Hepatocyte (in vitro differentiated cells): Measurements from ENCODE around the gene TMEM169. TPM values are rescaled to one million over a fixed set of nuclear protein-coding genes. Genes with fewer than 3 reads are reported as not detected.

ENCODE experiments used
- DNase-seq: peaks from one replicate; pipeline ENCODE4 v3.0.0-alpha.2; 2016; ENCODE audit warnings: low spot score
- H2AFZ ChIP-seq: fragments of 200-600 bp; sonication (generic); 2 replicates; pipeline ENCODE4 v1.6.0; 2016; ENCODE audit warnings: antibody characterized with exemption, mild to moderate bottlenecking
- H3K27ac ChIP-seq: fragments of 200-600 bp; sonication (generic); 2 replicates; pipeline ENCODE4 v1.5.1; 2016; ENCODE audit warnings: mild to moderate bottlenecking
- H3K27me3 ChIP-seq: fragments of 200-600 bp; sonication (generic); 2 replicates; pipeline ENCODE4 v1.6.1; 2016
- H3K36me3 ChIP-seq: fragments of 200-600 bp; sonication (generic); replicated peaks from 2 replicates; pipeline ENCODE4 v1.5.1; 2016; ENCODE audit warnings: low read depth; ENCODE audit not compliant: insufficient read depth
- H3K4me1 ChIP-seq: fragments of 200-600 bp; sonication (generic); 2 replicates; pipeline ENCODE4 v1.5.1; 2016; ENCODE audit warnings: mild to moderate bottlenecking, moderate library complexity; ENCODE audit not compliant: insufficient read depth
- H3K4me2 ChIP-seq: fragments of 200-600 bp; sonication (generic); 2 replicates; pipeline ENCODE4 v1.6.0; 2016
- H3K4me3 ChIP-seq: fragments of 200-600 bp; sonication (generic); 2 replicates; pipeline ENCODE4 v1.5.1; 2016; ENCODE audit warnings: mild to moderate bottlenecking
- H3K79me2 ChIP-seq: fragments of 200-600 bp; sonication (generic); 2 replicates; pipeline ENCODE4 v1.6.0; 2017; ENCODE audit warnings: mild to moderate bottlenecking
- H3K9me2 ChIP-seq: fragments of 200-600 bp; sonication (generic); replicated peaks from 2 replicates; pipeline ENCODE4 v1.6.0; 2017; ENCODE audit warnings: mild to moderate bottlenecking; ENCODE audit not compliant: insufficient read depth
- H3K9me3 ChIP-seq: fragments of 200-600 bp; sonication (generic); 2 replicates; pipeline ENCODE4 v1.5.1; 2016; ENCODE audit warnings: low read depth, mild to moderate bottlenecking
- H4K20me1 ChIP-seq: fragments of 200-600 bp; sonication (generic); 2 replicates; pipeline ENCODE4 v1.6.0; 2016; ENCODE audit warnings: mild to moderate bottlenecking; ENCODE audit not compliant: insufficient read depth, poor library complexity, severe bottlenecking
- CTCF ChIP-seq: fragments of 200-600 bp; sonication (generic); IDR thresholded peaks from 2 replicates; pipeline ENCODE4 v1.5.1; 2016; ENCODE audit warnings: antibody characterized with exemption, mild to moderate bottlenecking; ENCODE audit not compliant: poor library complexity
- EZH2 ChIP-seq: fragments of 200-600 bp; sonication (generic); IDR thresholded peaks from 2 replicates; pipeline ENCODE4 v1.6.1; 2016; ENCODE audit warnings: antibody characterized with exemption, mild to moderate bottlenecking, borderline replicate concordance
- EZH2phosphoT487 ChIP-seq: fragments of 200-600 bp; sonication (generic); IDR thresholded peaks from one replicate; pipeline ENCODE4 v1.6.1; 2018; ENCODE audit warnings: antibody characterized with exemption, mild to moderate bottlenecking, low read depth, moderate library complexity; ENCODE audit not compliant: unreplicated experiment, severe bottlenecking
- WGBS: methylation state at CpG from one replicate; pipeline ENCODE4 v1.1.6; 2016; ENCODE audit warnings: low lambda C conversion rate; ENCODE audit errors: missing lambda C conversion rate; 5-methylcytosine and 5-hydroxymethylcytosine counted together
- polyA plus RNA-seq: library from polyadenylated mRNA; unstranded; fragments of >200 nt; fragmentation: Nextera tagmentation; extraction: Ambion mirVana; gene quantifications from 2 replicates; pipeline ENCODE4 v1.2.1, GENCODE V29; 2016
- total RNA-seq: library from RNA; depleted of rRNA; stranded (reverse); fragments of >200 nt; gene quantifications from 2 replicates; pipeline ENCODE4 v1.2.3, GENCODE V29; 2014

Gene TMEM169
- total and polyA plus RNA-seq, 2 experiments from 2014 or later, result 0.91 to 1.1 TPM

- H3K27me3 ChIP-seq, result no peaks in the 10 kb centered on the region
- no peak overlapping the region for H3K27ac ChIP-seq
- H4K20me1 ChIP-seq, result no peaks in the 10 kb centered on the region
- peaks cover 4% of the 10 kb centered on the region for H3K4me1 ChIP-seq
- H3K4me2 ChIP-seq, result no peak overlapping the region
- no peaks in the 10 kb centered on the region for H3K79me2 ChIP-seq
- H3K9me3 ChIP-seq, result no peaks in the 10 kb centered on the region
- no peaks in the 10 kb centered on the region for H3K9me2 ChIP-seq
- H2AFZ ChIP-seq, result no peak overlapping the region
- TF ChIP-seq CTCF (no peak), EZH2 (no peak), EZH2phosphoT487 (no peak)
- 97% methylated on average over 5 of the region's 5 CpGs for WGBS
- no peaks in the 10 kb centered on the region for H3K36me3 ChIP-seq
- no peak overlapping the region for H3K4me3 ChIP-seq
- DNase-seq, result no peak
Measured at GRCh38 chr2:216059233-216059834, 22.4 kb upstream of the TMEM169 start.

DNA sequence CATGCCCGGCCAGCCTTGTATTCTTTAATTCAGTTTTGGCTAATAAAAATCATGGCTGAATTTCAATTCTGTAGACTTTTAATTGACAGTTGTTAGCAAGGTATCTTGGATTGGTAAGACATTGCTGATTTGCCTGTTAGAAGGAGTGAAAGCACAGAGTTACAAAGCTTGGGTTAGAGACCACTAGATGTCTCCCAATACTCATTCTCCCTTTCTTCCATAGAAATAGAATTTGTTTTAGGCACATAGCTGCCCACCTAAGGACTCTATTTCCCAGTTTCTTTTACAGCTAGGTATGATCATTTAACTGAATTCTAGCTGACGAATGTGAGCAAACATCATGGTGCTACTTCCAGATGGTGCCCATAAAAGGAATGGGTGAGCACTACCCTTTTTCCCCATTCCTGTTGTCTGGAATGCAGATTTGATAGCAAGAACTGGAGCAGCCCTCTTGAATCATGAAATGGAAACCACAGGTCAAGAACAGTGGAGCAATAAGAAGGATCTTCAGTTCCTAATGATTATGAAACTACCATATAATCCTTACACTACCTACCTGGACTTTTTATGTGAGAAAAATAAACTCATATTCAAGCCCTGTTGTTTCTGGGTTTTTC lies 17.6 kb upstream of the TMEM169 start:
- no peak overlapping the region for H3K4me2 ChIP-seq
- no peaks in the 10 kb centered on the region for H3K79me2 ChIP-seq
- no peak overlapping the region for H3K27ac ChIP-seq
- H3K9me3 ChIP-seq, result no peaks in the 10 kb centered on the region
- H4K20me1 ChIP-seq, result no peaks in the 10 kb centered on the region
- H3K4me3 ChIP-seq, result no peak overlapping the region
- no peaks in the 10 kb centered on the region for H3K36me3 ChIP-seq
- 88% methylated on average over 2 of the region's 2 CpGs for WGBS
- TF ChIP-seq EZH2 (no peak), CTCF (peak; percentile 12), EZH2phosphoT487 (no peak)
- no peaks in the 10 kb centered on the region for H3K4me1 ChIP-seq
- no peak for DNase-seq
- no peaks in the 10 kb centered on the region for H3K27me3 ChIP-seq
- no peaks in the 10 kb centered on the region for H3K9me2 ChIP-seq
- no peak overlapping the region for H2AFZ ChIP-seq

DNA sequence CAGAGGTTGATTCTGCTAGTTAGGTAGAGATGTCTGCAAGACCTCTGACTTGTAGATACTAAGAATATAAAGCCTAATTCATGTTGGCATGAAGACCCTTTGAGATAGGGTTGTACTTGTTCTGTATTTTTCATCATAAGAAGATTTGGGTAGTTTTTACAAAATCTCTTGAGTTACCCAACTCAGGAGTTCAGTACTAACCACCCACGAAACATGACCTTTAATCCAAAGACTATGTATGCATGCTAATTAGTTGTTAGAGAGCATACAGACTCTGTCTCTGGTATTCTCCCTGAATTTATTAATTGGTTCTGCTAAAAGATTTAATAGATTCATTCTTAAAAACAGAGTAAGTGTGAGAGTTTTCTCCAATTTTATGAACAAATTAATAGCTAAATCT lies 17.1 kb upstream of the TMEM169 start:
- TF ChIP-seq EZH2phosphoT487 (no peak), CTCF (no peak)
- WGBS, result 88% methylated on average over 1 of the region's 1 CpG
- H2AFZ ChIP-seq, result no peak overlapping the region
- H3K79me2 ChIP-seq, result no peaks in the 10 kb centered on the region
- no peaks in the 10 kb centered on the region for H3K9me2 ChIP-seq
- no peak overlapping the region for H3K4me2 ChIP-seq
- H3K4me3 ChIP-seq, result no peak overlapping the region
- no peaks in the 10 kb centered on the region for H3K36me3 ChIP-seq
- no peaks in the 10 kb centered on the region for H3K4me1 ChIP-seq
- no peaks in the 10 kb centered on the region for H3K27me3 ChIP-seq
- H4K20me1 ChIP-seq, result no peaks in the 10 kb centered on the region
- DNase-seq, result no peak
- no peaks in the 10 kb centered on the region for H3K9me3 ChIP-seq
- H3K27ac ChIP-seq, result no peak overlapping the region
